GM18526 (cell line): ENCODE results near the gene TGDS.

Experiments used
- POLR2A ChIP-seq: IDR thresholded peaks from 3 replicates; pipeline ENCODE4 v1.6.1; 2011; ENCODE audit not compliant: insufficient read length; ENCODE audit errors: extremely low read depth

Gene TGDS

GRCh38 chr13:94568443-94568842, 27.5 kb downstream of the TGDS start:
- TF ChIP-seq POLR2A: no peak

- TF ChIP-seq POLR2A: no peak
Measured at GRCh38 chr13:94567581-94567980, 28.4 kb downstream of the TGDS start.

GRCh38 chr13:94561126-94561525, 34.8 kb downstream of the TGDS start:
- TF ChIP-seq POLR2A: no peak

GRCh38 chr13:94560116-94560515, 35.8 kb downstream of the TGDS start:
- no peak for TF ChIP-seq POLR2A

GRCh38 chr13:94559222-94559795, 36.6 kb downstream of the TGDS start:
- TF ChIP-seq POLR2A: no peak

- no peak for TF ChIP-seq POLR2A
Measured at GRCh38 chr13:94558716-94559115, 37.2 kb downstream of the TGDS start.

GRCh38 chr13:94557684-94558235, 38.2 kb downstream of the TGDS start:
- TF ChIP-seq POLR2A: no peak

GRCh38 chr13:94556621-94557020, 39.3 kb downstream of the TGDS start:
- no peak for TF ChIP-seq POLR2A

- no peak for TF ChIP-seq POLR2A
Measured at GRCh38 chr13:94556041-94556440, 39.9 kb downstream of the TGDS start.

- no peak for TF ChIP-seq POLR2A
Measured at GRCh38 chr13:94553766-94554165, 42.2 kb downstream of the TGDS start.

GRCh38 chr13:94552095-94552494, 43.9 kb downstream of the TGDS start:
- no peak for TF ChIP-seq POLR2A

GRCh38 chr13:94550062-94550738, 45.8 kb downstream of the TGDS start:
- no peak for TF ChIP-seq POLR2A

- TF ChIP-seq POLR2A: peak; percentile 79
Measured at GRCh38 chr13:94549232-94550061, 46.5 kb downstream of the TGDS start.

- no peak for TF ChIP-seq POLR2A
Measured at GRCh38 chr13:94548821-94549231, 47.1 kb downstream of the TGDS start.

- no peak for TF ChIP-seq POLR2A
Measured at GRCh38 chr13:94548382-94548781, 47.6 kb downstream of the TGDS start.
